Right ventricle myocardium superior (tissue), 1 donor: ENCODE measurements around the gene C1QTNF7. TPM values are rescaled to one million over a fixed set of nuclear protein-coding genes. Genes with fewer than 3 reads are reported as not detected.

Experiments
- ATAC-seq: fragments of 200-7000 bp; cut with Tn5 transposase; one replicate; pipeline ENCODE4 v1.9.1; 2020; ENCODE audit warnings: mild to moderate bottlenecking; ENCODE audit not compliant: poor library complexity
- DNase-seq: peaks from one replicate; pipeline ENCODE4 v3.0.0-alpha.2; 2020
- intact Hi-C: fragments of 100-400 bp; cut with DNase I; formaldehyde crosslinking; loops from one replicate; pipeline ENCODE4 v1.11.2; 2022
- total RNA-seq: library from RNA; stranded (reverse); fragmentation: NEBNext Ultra II Directional; extraction: Animal tissue kit (Norgen Biotek cat#: 25700); gene quantifications from one replicate; pipeline ENCODE4 v1.2.1, GENCODE V29; 2021
- donor health status: DM: no; HTN: yes; CAD: no; lungs with severe emphysema.

C1QTNF7 gene
- total RNA-seq, 1 donor from 2014 or later, result 1.9 TPM

- intact Hi-C loops, result no loop called here
- ATAC-seq (no peak), DNase-seq (no peak)
These were observed 17.2 kb downstream of the C1QTNF7 start for GRCh38 chr4:15444879-15445547.

- ATAC-seq (peak; percentile 72), DNase-seq (no peak)
- intact Hi-C loops, result no loop called here
These were observed 23.5 kb downstream of the C1QTNF7 start for GRCh38 chr4:15451181-15451865.

- intact Hi-C loops, result no loop called here
- ATAC-seq (peak; percentile 70), DNase-seq (no peak)
These were observed 24.3 kb downstream of the C1QTNF7 start for GRCh38 chr4:15451866-15452765.

- ATAC-seq (peak; percentile 57), DNase-seq (peak; percentile 53)
- intact Hi-C loops, result loop anchor here (5.0 kb wide), 1 partner anchor 223 kb away; no protein-coding TSS in a partner anchor
These were observed 27.5 kb downstream of the C1QTNF7 start for GRCh38 chr4:15455290-15455689.

- peak; percentile 84 for ATAC-seq
- DNase-seq, result no peak
- intact Hi-C loops, result loop anchor here (5.0 kb wide), 1 partner anchor 225 kb away; no protein-coding TSS in a partner anchor
These were observed 29.8 kb downstream of the C1QTNF7 start for GRCh38 chr4:15457406-15458201.

GRCh38 chr4:15458616-15459015 is 30.8 kb downstream of the C1QTNF7 start:
- DNase-seq (no peak), ATAC-seq (no peak)
- intact Hi-C loops, result loop anchor here (5.0 kb wide), 1 partner anchor 226 kb away; no protein-coding TSS in a partner anchor

- intact Hi-C loops, result loop anchor here (5.0 kb wide), 1 partner anchor 227 kb away; no protein-coding TSS in a partner anchor
- DNase-seq (no peak), ATAC-seq (no peak)
These were observed 31.9 kb downstream of the C1QTNF7 start for GRCh38 chr4:15459706-15460105.

- ATAC-seq, result no peak
- DNase-seq, result no peak
- intact Hi-C loops, result no loop called here
These were observed 38.8 kb downstream of the C1QTNF7 start for GRCh38 chr4:15466596-15466995.

- DNase-seq (no peak), ATAC-seq (peak; percentile 91)
- intact Hi-C loops, result no loop called here
These were observed 41.7 kb downstream of the C1QTNF7 start, which contains the start of gene CC2D2A for GRCh38 chr4:15469402-15470127. CC2D2A (plus strand) TSS chr4:15469882; CDS start chr4:15475933, 6,051 bp downstream.

- peak; percentile 19 for ATAC-seq
These were observed 42.3 kb downstream of the C1QTNF7 start for GRCh38 chr4:15470128-15470475.

GRCh38 chr4:15476396-15476795 is 48.6 kb downstream of the C1QTNF7 start:
- ATAC-seq (no peak), DNase-seq (no peak)
- intact Hi-C loops, result no loop called here

More at GRCh38 chr4:15470128-15470475, 42.3 kb downstream of the C1QTNF7 start:
- intact Hi-C loops, result no loop called here
- DNase-seq, result no peak

GRCh38 chr4:15478724-15479088 is 50.9 kb downstream of the C1QTNF7 start:
- ATAC-seq (no peak), DNase-seq (no peak)
- intact Hi-C loops, result no loop called here

GRCh38 chr4:15479089-15479912 is 51.5 kb downstream of the C1QTNF7 start:
- intact Hi-C loops, result no loop called here
- DNase-seq, result peak; percentile 50

GRCh38 chr4:15479913-15480185 is 52.0 kb downstream of the C1QTNF7 start:
- intact Hi-C loops, result loop anchor here (10.0 kb wide), 1 partner anchor 165 kb away; no protein-coding TSS in a partner anchor
- peak; percentile 51 for ATAC-seq
- DNase-seq, result no peak

More at GRCh38 chr4:15479089-15479912, 51.5 kb downstream of the C1QTNF7 start:
- ATAC-seq, result peak; percentile 84

GRCh38 chr4:15481961-15482745 is 54.3 kb downstream of the C1QTNF7 start:
- ATAC-seq, result peak; percentile 15
- no peak for DNase-seq
- intact Hi-C loops, result loop anchor here (10.0 kb wide), 1 partner anchor 163 kb away; no protein-coding TSS in a partner anchor

GRCh38 chr4:15482842-15483241 is 55.0 kb downstream of the C1QTNF7 start:
- ATAC-seq (no peak), DNase-seq (no peak)
- intact Hi-C loops, result loop anchor here (10.0 kb wide), 1 partner anchor 162 kb away; no protein-coding TSS in a partner anchor
